Heart left ventricle (tissue), 16 donors: ENCODE measurements around the gene ANXA9. TPM values are rescaled to one million over a fixed set of nuclear protein-coding genes. Genes with fewer than 3 reads are reported as not detected.
A peak's percentile ranks its signal among the peaks of the same experiment; 100 is the strongest.

Experiments used
- ATAC-seq, 4 donors: fragments of 200-7000 bp; cut with Tn5 transposase; one replicate each; pipeline ENCODE4 v1.9.1; 2020 to 2022; ENCODE audit warnings: moderate library complexity in 4 of 4, mild to moderate bottlenecking in 3 of 4, moderate number of reproducible peaks in 1 of 4
- DNase-seq, 5 donors: peaks; one replicate each; pipeline ENCODE4 v3.0.0-alpha.2; 2020
- H3K27ac ChIP-seq, 12 donors: fragments of 200-600 bp; sonication (generic) in 4 of 12; one replicate each; pipeline versions ENCODE4 v1.5.0 to v1.8.0; 2016 to 2022; ENCODE audit warnings: mild to moderate bottlenecking in 2 of 12
- H3K27me3 ChIP-seq, 9 donors: fragments of 200-600 bp; sonication (generic) in 2 of 9; one replicate each; pipeline versions ENCODE4 v1.5.1 to v1.8.0; 2016 to 2022; ENCODE audit warnings: mild to moderate bottlenecking in 3 of 9
- H3K36me3 ChIP-seq, 9 donors: fragments of 200-600 bp; sonication (generic) in 2 of 9; one replicate each; pipeline versions ENCODE4 v1.5.0 to v1.8.0; 2018 to 2022; ENCODE audit warnings: mild to moderate bottlenecking in 2 of 9
- H3K4me1 ChIP-seq, 12 donors: fragments of 200-600 bp; sonication (generic) in 4 of 12; one replicate each; pipeline versions ENCODE4 v1.5.0 to v1.8.0; 2016 to 2022; ENCODE audit warnings: mild to moderate bottlenecking in 3 of 12
- H3K4me3 ChIP-seq, 12 donors: fragments of 200-600 bp; sonication (generic) in 4 of 12; one replicate each; pipeline versions ENCODE4 v1.5.0 to v1.8.0; 2017 to 2022; ENCODE audit warnings: mild to moderate bottlenecking in 9 of 12, moderate library complexity in 4 of 12
- H3K9me3 ChIP-seq, 12 donors: fragments of 200-600 bp; sonication (generic) in 4 of 12; one replicate each; pipeline versions ENCODE4 v1.5.0 to v1.8.0; 2016 to 2022; ENCODE audit warnings: mild to moderate bottlenecking in 1 of 12
- CTCF ChIP-seq, 12 donors: fragments of 200-600 bp; sonication (generic) in 4 of 12; IDR thresholded peaks; one replicate each; pipeline versions ENCODE4 v1.5.0 to v1.8.0; 2018 to 2022; ENCODE audit warnings: antibody characterized with exemption in 12 of 12, mild to moderate bottlenecking in 5 of 12
- POLR2A ChIP-seq, 2 donors: fragments of 450-650 bp; IDR thresholded peaks; one replicate each; pipeline ENCODE4 v1.6.1; 2017; ENCODE audit warnings: antibody characterized with exemption in 2 of 2, mild to moderate bottlenecking in 2 of 2, moderate library complexity in 2 of 2
- WGBS, 4 donors: extraction: QIAGEN DNeasy Blood & Tissue Kit in 2 of 4; methylation state at CpG; one replicate each; pipeline versions ENCODE4 v1.1.5 to v1.1.7; 2013 to 2018; 5-methylcytosine and 5-hydroxymethylcytosine counted together
- intact Hi-C, 10 donors: fragments of 100-400 bp; cut with DNase I; formaldehyde crosslinking; loops; one replicate each; pipeline versions ENCODE4 v1.11.1 to v1.14.2; 2022
- polyA plus RNA-seq, 2 donors: library from polyadenylated mRNA; stranded (reverse); fragments of 200-250 nt; gene quantifications; one replicate each; pipeline ENCODE4 v1.2.3, GENCODE V29; 2013
- total RNA-seq, 9 donors: library from RNA; depleted of rRNA in 2 of 9; stranded (reverse); fragments of >200 nt in 2 of 9; fragmentation: NEBNext Ultra II Directional in 3 of 9; extraction: Animal tissue kit (Norgen Biotek cat#: 25700) in 3 of 9; gene quantifications; one replicate each; pipeline versions ENCODE4 v1.1.0 to v1.2.4, GENCODE V29; 2016 to 2023
- donor health status: ischemic (EF 13 %, LVEDD 7.1; RV severe dilation, severe dysfunction).
- donor health status: healthy with polysubstance abuse.
- donor health status: DM: no; HTN: yes; CAD: no.
- donor health status: DM: no; HTN: no; CAD: no.
- donor health status: ischemic (EF 25% LVEDD 6.9; RV normal size, moderate dysfunction).
- donor health status: ischemic (EF 25% LVEDD 5.7; RV mildly dilated, moderate dysfunction).
- donor health status: healthy.
- donor health status: DM: yes; HTN: yes; CAD: no.
- donor health status: ischemic (EF 35%, LVEDD 5.7; RV mildly dilated, moderate dysfunction).
- donor health status: nonischemic (EF 11% LVEDD 7.7; RV severe dilation, severe dysfunction).
- donor health status: DM: yes; HTN: yes; CAD: no.
- donor health status: PGD.
- donor health status: ischemic (EF 29% LVEDD 5.4; RV normal size, mild dysfunction).
- donor health status: nonischemic (EF 23%, LVEDD 6.1; RV moderate dilation, normal function).

The ANXA9 gene
- total and polyA plus RNA-seq, 11 donors, result 0.12 to 2.0 (median 0.21) TPM; not detected in 6

- Histone ChIP-seq H3K9me3 (no peaks in the 10 kb centered on the region), H3K36me3 (peaks cover 0 to 46% (median 36%) of the 10 kb centered on the region in 9 donors), H3K27ac (peak overlapping the region in 10 of 12 donors; percentile 0 to 71 (median 46)), H3K4me1 (peaks cover 0 to 21% (median 8%) of the 10 kb centered on the region in 12 donors), H3K27me3 (no peaks in the 10 kb centered on the region), H3K4me3 (peak overlapping the region in 7 of 12 donors; percentile 2 to 40 (median 18))
- TF ChIP-seq POLR2A (IDR thresholded peaks at IDR 0.05) (no peak), CTCF (IDR thresholded peaks at IDR 0.05) (no peak)
- 32 to 50% (median 42%) methylated on average over 4 of the region's 4 CpGs for WGBS, 4 donors
- intact Hi-C loops, result no loop called here
- DNase-seq (no peak), ATAC-seq (peak in 3 of 4 donors; percentile 4 to 30 (median 28))
These were observed 13.4 kb downstream of the ANXA9 start for GRCh38 chr1:150995460-150995859.

- Histone ChIP-seq H3K4me3 (peak overlapping the region in 7 of 12 donors; percentile 2 to 40 (median 18)), H3K27ac (peak overlapping the region in 10 of 12 donors; percentile 0 to 71 (median 46)), H3K9me3 (no peaks in the 10 kb centered on the region), H3K4me1 (peaks cover 0 to 25% (median 8%) of the 10 kb centered on the region in 12 donors), H3K27me3 (no peaks in the 10 kb centered on the region), H3K36me3 (peaks cover 0 to 50% (median 41%) of the 10 kb centered on the region in 9 donors)
- DNase-seq (no peak), ATAC-seq (peak in 3 of 4 donors; percentile 31 to 58 (median 50))
- WGBS, 4 donors, result 23 to 34% (median 24%) methylated on average over 9 of the region's 9 CpGs
- intact Hi-C loops, result loop anchor here in 2 of 10 donors (1.0 to 2.0 kb wide), 2 partner anchors 15 to 16 kb away; no protein-coding TSS in a partner anchor
- peak; percentile 77 to 90 (median 85) for TF ChIP-seq CTCF (IDR thresholded peaks at IDR 0.05)
- no peak for TF ChIP-seq POLR2A (IDR thresholded peaks at IDR 0.05)
These were observed 13.8 kb downstream of the ANXA9 start for GRCh38 chr1:150995896-150996295.

- H3K4me1 ChIP-seq, result peaks cover 0 to 39% (median 11%) of the 10 kb centered on the region in 12 donors
- peaks cover 0 to 64% (median 54%) of the 10 kb centered on the region in 9 donors for H3K36me3 ChIP-seq
- no peak for ATAC-seq
- DNase-seq, result no peak
- no peak overlapping the region for H3K27ac ChIP-seq
- intact Hi-C loops, result loop anchor here in 1 of 10 donors (2.0 kb wide), 1 partner anchor 16 kb away; no protein-coding TSS in a partner anchor
- no peaks in the 10 kb centered on the region for H3K27me3 ChIP-seq
- H3K4me3 ChIP-seq, result no peak overlapping the region
- H3K9me3 ChIP-seq, result no peaks in the 10 kb centered on the region
- WGBS, 4 donors, result 80 to 89% (median 83%) methylated on average over 13 to 20 of the region's 20 CpGs
- TF ChIP-seq CTCF (IDR thresholded peaks at IDR 0.05), result no peak
- no peak for TF ChIP-seq POLR2A (IDR thresholded peaks at IDR 0.05)
These were observed 15.2 kb downstream of the ANXA9 start for GRCh38 chr1:150997126-150997872.

GRCh38 chr1:150997949-150998348 lies 15.9 kb downstream of the ANXA9 start:
- Histone ChIP-seq H3K9me3 (no peaks in the 10 kb centered on the region), H3K27me3 (no peaks in the 10 kb centered on the region), H3K4me1 (peaks cover 0 to 45% (median 16%) of the 10 kb centered on the region in 12 donors), H3K36me3 (peaks cover 0 to 68% (median 57%) of the 10 kb centered on the region in 9 donors), H3K27ac (no peak overlapping the region), H3K4me3 (no peak overlapping the region)
- TF ChIP-seq CTCF (IDR thresholded peaks at IDR 0.05) (no peak), POLR2A (IDR thresholded peaks at IDR 0.05) (no peak)
- WGBS, 4 donors, result 55 to 81% (median 60%) methylated on average over 5 of the region's 5 CpGs
- intact Hi-C loops, result loop anchor here in 1 of 10 donors (2.0 kb wide), 1 partner anchor 17 kb away; no protein-coding TSS in a partner anchor
- ATAC-seq (no peak), DNase-seq (no peak)
